ENCODE results near the gene SH2D4B.

- TF ChIP-seq CTCF (IDR thresholded peaks at IDR 0.05) (no peak), EP300 (IDR thresholded peaks at IDR 0.05) (no peak)
Observed at GRCh38 chr10:80571352-80571751, 33.6 kb downstream of the SH2D4B start.
